HG03095 (cell line): Measurements from ENCODE around the gene PHTF1.
"Not testable (repeated sequence)": the region's sequence is repeated elsewhere in the genome, so short reads cannot be mapped to it uniquely, and the experiment has no call there.

Source experiments
- ATAC-seq: cut with Tn5 transposase; IDR thresholded peaks from one replicate; pipeline ENCODE4 v1.9.1; 2021; ENCODE audit warnings: moderate library complexity; ENCODE audit not compliant: unreplicated experiment

PHTF1 gene

DNA sequence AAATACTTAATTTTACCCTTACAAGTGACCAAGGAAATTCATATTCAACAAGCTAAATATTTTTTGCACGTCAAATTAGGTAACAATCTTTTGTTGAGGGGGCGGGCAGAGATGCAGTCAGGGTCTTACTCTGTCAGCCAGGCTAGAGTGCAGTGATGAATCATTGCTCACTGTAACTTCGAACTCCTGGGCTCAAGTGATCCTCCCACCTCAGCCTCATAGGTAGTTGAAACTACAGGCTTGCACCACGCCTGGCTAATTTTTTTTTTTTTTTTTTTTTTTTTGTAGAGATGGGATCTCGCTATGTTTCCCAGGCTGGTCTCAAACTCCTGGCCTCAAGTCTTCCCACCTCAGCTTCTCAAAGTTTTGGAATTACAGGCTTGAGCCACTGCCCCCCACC lies 26.5 kb downstream of the PHTF1 start:
- no peak for ATAC-seq

DNA sequence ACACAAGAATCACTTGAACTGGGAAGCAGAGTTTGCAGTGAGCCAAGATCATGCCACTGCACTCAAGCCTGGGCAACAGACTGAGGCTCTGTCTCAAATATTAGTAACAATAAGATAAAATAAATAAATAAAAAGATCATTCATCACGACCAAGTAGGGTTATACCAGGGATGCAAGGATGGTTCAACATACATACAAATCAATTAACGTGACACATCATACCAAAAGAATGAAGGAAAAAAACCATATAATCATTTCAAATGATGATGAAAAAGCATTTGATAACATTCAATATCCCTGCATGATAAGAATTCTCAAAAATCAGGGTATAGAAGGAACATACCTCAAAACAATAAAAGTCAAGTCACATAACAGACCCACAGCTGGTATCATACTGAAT lies 38.3 kb downstream of the PHTF1 start:
- no peak for ATAC-seq

DNA sequence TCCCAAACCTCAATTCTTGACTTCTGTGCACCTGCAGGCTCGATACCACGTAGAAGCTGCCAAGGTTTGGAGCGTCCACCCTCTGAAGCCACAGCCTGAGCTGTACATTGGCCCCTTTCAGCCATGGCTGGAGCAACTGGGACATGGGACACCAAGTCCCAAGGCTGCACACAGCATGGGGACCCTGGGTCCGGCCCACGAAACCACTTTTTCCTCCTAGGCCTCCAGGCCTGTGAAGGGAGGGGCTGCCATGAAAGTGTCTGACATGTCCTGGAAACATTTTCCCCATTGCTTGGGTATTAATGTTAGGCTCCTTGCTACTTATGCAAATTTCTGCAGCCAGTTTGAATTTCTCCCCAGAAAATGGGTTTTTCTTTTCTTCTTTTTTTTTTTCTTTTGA lies 40.7 kb downstream of the PHTF1 start:
- not testable (repeated sequence) for ATAC-seq

DNA sequence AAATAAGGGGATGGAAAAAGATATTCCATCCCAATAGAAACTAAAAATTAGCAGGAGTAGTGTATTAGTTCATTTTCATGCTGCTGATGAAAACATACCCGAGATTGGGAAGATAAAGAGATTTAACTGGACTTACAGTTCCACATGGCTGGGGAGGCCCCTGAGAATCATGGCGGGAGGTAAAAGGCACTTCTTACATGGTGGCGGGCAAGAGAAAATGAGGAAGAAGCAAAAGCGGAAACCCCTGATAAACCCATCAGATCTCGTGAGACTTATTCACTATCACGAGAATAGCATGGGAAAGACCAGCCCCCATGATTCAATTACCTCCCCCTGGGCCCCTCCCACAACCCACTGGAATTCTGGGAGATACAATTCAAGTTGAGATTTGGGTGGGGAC lies 41.8 kb downstream of the PHTF1 start:
- not testable (repeated sequence) for ATAC-seq

DNA sequence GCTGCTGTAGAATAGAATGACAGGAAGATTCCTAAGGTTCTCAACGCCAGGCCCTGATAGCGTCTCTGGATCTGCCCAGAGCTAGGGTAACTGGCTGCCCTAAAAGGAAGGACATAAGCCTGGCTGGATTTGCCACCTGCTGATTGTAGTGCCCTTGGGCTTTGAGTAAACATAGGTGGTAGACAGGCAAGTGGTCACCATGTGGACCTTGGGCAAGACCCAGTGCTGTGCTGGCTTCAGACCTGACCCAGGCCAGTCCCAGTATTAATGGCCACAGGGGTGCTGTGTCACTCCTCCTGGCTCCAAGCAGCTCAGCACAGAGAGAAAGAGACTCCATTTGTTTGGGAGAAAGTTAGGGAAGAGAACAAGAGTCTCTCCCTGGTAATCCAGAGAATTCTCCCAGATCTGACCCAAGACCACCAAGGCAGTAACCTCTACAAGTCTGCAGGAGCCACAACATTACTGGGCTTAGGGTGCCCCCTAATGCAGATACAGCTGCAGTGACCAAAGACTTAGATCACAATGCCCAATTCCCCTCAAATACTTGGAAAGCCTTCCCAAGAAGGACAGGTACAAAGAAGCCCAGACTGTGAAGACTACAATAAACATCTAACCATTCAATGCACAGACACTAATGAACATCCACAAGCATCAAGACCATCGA lies 44.5 kb downstream of the PHTF1 start:
- no peak for ATAC-seq

DNA sequence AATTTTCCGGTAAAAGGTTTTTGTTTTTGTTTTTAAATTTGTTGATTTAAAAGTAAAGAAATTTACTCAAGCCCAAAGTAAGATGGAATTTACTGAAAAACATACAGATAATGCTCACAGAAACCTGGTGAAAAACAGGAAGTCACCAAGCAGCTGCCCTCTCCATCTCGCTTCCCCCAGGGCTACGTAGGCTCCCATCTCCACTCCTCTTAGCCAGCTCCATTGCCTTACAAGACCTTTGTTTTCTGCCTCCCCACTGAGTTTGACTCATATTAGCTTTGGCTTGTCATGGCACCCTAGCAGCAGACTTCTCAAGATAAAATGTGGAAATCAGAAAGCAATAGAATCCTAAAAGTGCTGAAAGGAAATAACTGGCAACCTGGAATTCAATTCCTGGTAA lies 57.9 kb downstream of the PHTF1 start:
- ATAC-seq = no peak

DNA sequence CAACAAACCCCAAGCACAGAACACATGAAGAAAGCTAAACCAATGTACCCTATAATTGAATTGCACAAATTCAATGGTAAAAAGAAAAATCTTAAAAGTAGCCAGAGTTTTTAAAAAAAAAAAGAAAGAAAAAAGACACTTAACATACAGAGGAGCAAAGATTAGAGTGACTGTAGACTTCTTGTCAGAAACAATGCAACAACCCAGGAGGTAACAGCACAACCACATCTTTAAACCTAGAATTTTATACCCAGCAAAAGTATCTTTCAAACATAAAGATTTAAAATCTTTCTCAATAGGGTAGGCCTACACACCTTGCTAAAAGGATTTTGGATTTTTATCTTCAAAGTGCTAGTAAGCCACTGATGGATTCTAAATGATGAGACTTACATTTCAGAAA lies 64.4 kb downstream of the PHTF1 start:
- no peak for ATAC-seq

DNA sequence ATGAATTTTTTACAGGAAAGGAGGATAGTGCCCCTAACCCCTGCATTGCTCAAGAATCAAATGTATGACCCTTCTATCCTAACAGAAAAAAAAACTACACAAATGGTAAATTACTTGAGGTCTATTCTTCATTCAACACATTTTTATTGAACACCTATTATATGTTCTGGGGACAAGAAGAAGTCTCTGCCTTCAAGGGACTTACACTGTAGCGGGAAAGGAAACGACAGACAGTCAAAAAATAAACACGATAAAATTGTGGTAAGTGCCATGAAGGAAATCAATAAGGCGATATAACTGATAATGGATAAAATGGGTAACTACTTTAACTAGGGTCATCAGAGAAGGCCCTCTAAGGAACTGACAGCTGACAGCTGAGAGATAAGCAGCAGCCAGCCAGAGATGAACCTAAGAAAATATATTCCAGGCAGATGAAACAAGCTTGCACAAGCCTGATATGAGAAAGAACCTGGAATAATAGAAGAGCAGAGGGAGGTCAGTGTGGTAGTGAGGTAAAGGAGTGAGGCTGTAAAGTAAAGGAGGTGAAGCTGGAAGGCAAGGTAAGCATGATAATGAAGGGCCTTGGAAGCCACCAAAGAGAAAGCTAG lies 66.4 kb downstream of the PHTF1 start:
- no peak for ATAC-seq

DNA sequence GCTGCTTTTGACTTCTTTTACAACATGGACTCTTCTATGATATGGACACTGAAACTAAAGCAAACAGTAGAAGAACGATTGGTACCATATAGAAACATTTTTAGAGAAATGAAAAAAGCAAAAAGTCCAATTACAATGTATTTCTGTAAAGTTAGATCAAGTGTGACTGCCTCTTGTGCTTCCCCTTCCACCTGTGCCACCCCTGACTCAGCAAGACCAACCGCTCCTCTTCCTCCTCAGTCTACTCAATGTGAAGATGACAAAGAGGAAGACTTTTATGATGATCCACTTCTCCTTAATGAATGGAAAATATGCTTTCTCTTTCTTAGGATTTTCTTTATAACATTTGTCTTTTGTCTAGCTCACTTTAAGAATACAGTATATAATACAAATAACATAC lies 66.9 kb downstream of the PHTF1 start:
- no peak for ATAC-seq

DNA sequence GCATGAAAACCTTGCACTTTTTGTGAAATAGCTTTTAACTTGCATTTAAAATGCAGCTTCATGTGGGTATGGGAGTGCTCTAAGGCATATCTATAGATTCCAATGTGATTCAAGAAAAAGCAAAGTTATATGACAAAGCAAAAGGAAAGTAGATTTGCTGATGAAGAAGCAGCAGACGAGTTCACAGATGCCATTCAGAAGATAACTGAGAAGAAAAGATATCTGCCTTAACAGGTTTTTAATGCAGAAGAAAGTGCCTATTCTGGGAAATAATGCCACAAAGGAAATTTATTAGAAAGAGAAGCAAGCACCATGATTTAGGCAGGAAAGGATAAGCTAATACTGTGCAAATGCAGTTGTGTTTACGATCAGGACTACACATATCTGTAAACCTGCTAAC lies 68.1 kb downstream of the PHTF1 start:
- ATAC-seq = no peak

DNA sequence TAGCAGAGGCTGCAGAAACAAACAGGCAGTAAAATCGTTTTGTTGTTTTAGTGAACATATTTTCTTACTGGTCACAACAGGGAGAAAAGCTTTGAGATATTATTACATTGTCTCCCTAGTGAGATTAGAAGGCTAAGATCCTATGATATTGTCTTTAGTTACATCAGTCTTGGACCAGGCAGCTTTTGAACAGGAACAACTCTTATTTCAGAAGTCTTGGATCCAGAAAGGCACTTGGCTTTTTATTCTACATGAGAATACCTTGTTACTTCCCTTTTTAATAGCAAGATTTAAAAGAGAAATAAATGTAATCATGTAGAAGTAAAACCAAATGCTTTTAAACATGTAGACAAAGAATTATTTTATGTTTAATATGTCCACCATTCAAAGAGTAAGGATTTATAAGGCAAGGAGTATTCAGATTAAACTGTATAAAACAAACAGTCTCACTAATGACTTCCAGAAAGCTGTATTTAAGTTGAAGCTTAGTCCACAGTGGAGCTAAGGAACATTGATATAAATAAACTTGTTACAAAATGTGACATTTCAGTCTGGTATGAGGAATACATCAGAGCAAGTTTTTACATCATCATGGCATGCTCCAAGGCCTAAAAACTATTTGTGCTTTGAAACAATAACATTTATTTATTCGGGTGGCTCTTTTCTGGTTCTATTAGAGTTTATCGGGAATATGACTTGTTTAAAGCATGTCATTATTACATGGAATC lies 72.2 kb downstream of the PHTF1 start:
- ATAC-seq = no peak

DNA sequence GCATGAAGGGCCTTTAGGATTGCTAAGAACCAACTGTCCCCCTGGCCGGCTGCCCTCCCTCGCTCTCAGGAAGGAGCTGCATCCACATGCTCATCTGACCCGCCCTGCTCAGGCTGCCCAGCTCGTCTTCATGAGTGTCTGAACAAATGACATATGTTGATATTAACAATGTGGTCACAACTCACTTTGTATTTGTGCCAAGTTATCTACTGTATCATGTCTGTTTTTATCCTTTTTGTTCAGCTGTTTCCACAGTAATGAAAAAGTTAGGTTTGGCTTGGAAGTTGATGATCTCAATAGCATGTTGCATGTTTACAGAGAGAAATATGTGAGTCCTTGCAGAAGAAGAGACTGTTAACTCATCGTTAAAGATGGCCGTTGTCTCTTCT lies 75.1 kb downstream of the PHTF1 start:
- ATAC-seq = no peak

DNA sequence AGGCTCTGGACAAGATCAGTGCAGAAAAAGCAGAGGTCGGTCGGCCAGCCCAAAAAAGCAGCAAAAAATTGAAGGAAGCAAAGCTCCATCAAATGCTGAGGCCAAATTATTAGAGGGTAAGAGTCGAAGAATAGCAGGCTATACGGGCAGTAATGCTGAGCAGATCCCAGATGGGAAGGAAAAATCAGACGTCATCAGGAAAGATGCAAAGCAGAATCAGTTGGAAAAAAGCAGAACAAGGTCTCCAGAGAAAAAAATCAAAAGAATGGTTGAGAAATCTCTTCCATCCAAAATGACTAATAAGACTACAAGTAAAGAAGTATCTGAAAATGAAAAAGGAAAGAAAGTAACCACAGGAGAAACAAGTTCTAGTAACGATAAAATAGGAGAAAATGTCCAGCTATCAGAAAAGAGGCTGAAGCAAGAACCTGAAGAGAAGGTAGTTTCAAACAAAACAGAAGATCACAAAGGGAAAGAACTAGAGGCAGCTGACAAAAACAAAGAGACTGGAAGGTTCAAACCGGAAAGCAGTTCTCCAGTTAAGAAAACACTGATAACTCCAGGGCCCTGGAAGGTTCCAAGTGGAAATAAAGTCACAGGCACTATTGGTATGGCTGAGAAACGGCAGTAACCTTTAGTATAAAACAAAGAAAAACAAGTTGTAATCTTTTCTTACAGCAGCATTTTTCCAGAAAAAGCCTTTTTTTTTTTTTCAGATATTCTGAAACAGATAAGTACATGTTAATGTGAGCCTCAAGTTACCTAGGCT lies 75.7 kb downstream of the PHTF1 start:
- ATAC-seq = no peak

DNA sequence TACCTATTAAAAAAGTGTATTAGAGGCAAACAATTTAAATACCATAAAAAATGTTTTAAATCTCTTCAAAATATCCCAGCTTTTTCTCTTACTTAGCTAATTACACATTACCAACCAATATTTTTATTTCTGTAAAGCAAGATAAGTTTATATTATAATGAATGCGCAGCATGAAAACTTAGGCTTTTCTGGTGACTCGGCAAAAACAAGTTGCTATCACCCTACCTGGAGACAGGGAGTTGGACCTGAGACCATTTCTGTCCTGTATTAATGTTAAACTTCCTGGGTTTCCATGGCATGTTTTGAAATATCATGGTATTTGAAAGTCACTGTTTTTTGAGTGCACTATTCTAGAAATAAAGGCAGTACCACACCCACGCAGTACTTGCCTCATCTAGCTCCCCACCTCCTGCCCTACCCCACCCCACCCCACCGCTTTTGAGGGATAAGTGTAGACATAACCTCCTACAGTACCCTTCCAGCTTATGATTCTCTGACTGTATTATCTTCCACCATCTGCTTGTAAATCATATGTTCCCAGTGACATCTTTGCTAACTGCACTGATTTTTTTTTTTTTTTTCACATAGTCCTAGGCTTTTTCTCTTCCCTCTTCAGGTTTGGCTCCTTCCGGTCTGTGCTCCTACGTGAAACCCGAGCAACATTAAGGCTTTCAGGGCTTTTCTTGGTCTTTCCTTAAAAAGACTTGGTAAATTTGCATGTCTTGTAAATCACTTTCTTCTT lies 77.5 kb downstream of the PHTF1 start:
- ATAC-seq = no peak

DNA sequence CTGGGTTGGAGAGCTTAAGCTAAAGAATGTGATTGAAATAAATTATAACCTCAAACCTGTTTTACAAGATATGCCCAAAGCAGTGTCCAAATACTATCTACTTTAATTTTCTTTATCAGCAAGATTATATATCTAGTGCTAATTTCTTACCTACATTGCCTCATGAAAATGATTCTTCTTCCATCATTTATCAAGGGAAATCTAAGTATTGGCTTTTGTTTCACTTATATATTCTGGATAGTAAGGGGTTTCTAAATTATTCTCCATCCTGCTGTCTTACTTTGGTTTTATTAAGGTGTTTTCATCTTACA lies 81.2 kb downstream of the PHTF1 start:
- no peak for ATAC-seq

DNA sequence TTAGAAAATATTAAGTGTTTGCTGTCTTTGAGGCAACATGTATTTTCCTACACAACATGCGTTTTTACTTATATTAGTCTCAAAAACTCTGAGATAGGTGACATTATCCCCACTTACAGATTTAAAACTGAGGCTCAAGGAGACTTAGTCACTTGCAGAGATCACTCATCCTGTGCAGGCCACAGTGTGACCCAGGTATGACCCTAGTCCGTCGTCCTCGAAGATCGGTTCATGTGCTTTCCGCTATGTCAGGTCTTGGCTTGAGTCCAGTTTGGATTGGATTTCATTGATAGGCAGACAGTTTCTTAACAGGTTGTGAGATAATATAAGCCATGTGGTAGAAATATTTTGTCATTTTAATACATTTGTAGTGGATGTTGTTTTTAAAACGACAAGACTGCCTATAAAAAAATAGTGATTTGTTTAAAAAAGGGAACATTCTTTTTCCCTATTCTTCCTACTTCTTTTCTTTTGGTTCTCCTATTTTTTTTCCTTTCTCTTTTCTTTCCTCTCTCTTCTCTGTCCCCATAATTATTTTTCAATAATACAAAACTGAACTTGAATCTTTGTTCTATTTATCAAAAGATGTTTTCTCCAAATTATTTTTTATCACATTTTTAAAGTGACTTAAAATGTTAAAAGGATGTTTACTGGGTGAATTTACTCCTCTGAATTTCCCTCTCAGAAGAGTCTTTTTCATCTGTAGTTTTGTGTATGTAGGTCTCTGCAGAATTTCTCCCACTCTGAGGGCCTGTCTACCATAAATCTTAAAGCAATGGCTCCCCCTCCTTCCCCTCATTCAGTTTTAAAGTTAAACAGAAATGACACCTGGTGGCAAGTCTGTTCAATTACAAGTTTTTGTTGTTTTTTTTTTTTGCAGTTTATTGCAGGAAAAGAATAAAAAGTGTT lies 81.8 kb downstream of the PHTF1 start:
- ATAC-seq = no peak

DNA sequence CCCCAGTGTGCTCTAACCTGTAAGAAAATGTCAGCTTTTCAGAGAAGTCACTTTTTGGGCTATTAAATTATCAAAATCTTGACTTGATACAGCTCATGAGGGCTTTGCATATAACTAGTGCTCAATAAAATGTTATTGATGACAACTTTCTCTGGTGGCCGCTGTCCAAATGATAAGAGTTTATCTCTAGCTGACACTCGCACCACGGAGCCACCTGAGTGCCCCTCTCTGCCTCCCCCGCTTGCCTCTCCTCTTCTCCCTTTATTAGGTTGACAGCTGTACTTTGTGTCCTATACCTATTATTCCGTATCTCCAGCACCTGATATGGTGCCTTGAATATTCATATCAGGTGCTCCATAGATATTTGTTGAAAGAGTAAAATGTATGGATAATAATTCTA lies 82.8 kb downstream of the PHTF1 start:
- ATAC-seq = no peak

DNA sequence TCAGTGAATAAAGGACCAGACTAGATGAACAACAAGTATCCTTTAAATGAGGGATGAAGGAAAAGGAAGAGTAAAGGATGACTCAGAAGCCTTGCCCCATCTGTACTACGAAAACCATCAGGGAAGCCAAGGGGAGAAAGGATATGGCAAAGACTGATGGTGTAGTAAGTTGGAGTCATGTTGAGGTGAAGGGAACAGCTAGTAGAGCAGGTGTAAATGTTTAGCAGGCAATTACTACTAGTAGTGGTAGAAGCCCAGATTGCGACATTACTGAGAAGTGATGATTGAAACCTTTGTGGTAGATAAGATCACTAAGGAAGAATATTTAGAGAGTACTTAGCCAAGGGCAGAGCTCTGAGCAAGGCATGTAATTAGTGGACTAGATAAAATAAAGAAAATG lies 84.0 kb downstream of the PHTF1 start:
- ATAC-seq = no peak

DNA sequence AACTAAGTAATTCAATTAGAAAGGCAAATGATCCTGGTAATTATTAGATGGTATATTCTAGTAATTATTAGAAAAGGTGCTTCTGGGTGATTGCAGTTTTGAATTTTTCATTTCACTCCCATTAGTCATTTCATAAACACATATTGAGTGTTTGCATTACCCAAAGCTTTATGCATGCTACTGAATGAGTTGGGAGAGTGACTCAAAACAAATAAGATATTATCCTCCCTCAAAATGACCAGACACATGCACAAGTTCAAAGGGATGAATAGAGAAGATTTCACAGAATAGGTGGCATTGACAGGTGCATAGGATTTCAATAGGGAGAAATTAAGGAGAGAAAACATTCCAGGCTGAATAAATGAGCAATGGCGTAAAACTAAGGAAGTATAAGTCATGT lies 84.7 kb downstream of the PHTF1 start:
- ATAC-seq = no peak

DNA sequence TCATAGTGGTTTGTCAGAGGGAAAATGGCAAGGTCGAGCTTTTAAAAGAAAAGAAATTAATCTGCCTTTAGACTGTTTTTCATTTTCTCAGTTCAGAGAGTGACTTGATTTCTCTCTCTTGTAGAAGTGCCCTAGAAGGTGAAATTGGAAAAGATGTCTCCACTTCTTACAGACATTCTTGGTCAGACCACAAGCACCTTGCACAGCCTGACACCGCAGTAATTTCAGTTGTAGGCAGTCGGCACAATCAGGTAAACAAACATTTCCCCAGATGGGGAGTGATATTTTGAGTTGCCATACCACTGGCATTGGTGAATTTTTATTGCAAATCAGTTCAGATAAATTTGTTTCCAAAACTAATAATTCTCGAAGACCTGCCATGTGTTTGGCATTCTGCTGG lies 86.8 kb downstream of the PHTF1 start:
- ATAC-seq = no peak
